Activated CD4-positive, alpha-beta memory T cell treated with anti-CD3 and anti-CD28 coated beads for 36 hours (primary cell): ENCODE results near the gene PNPLA5. TPM values are rescaled to one million over a fixed set of nuclear protein-coding genes. Genes with fewer than 3 reads are reported as not detected.

Experiments
- CTCF ChIA-PET: fragments of 350-600 bp; sonication (Branson Sonifier 250); formaldehyde crosslinking; loops from one replicate; lab custom pipeline; 2021; ENCODE audit warnings: antibody characterized with exemption, inconsistent platforms; lab: Charles Lee
- POLR2A ChIA-PET: fragments of 350-600 bp; sonication (Branson Sonifier 250); formaldehyde crosslinking; loops from one replicate; lab custom pipeline; 2021; ENCODE audit warnings: antibody characterized with exemption; lab: Charles Lee
- DNase-seq: peaks from one replicate; pipeline ENCODE4 v3.0.0-alpha.2; 2020
- H3K27ac Mint-ChIP-seq: one replicate; pipeline ENCODE4 v1.8.0; 2021; ENCODE audit warnings: mixed read lengths
- H3K27me3 Mint-ChIP-seq: one replicate; pipeline ENCODE4 v1.8.0; 2021; ENCODE audit warnings: mixed read lengths
- H3K36me3 Mint-ChIP-seq: one replicate; pipeline ENCODE4 v1.8.0; 2021; ENCODE audit warnings: mixed read lengths
- H3K4me1 Mint-ChIP-seq: one replicate; pipeline ENCODE4 v1.8.0; 2021; ENCODE audit warnings: low read depth, mixed read lengths
- H3K4me3 Mint-ChIP-seq: one replicate; pipeline ENCODE4 v1.8.0; 2021; ENCODE audit warnings: mild to moderate bottlenecking, mixed read lengths
- H3K9me3 Mint-ChIP-seq: one replicate; pipeline ENCODE4 v1.8.0; 2021; ENCODE audit warnings: mixed read lengths
- intact Hi-C: fragments of 100-400 bp; cut with micrococcal nuclease; formaldehyde crosslinking; loops from one replicate; pipeline ENCODE4 v1.15.1; 2023
- total RNA-seq, 2 experiments: library from RNA; stranded (reverse); gene quantifications; one replicate each; pipeline ENCODE4 v1.2.3, GENCODE V29; 2021

PNPLA5 gene, protein sequence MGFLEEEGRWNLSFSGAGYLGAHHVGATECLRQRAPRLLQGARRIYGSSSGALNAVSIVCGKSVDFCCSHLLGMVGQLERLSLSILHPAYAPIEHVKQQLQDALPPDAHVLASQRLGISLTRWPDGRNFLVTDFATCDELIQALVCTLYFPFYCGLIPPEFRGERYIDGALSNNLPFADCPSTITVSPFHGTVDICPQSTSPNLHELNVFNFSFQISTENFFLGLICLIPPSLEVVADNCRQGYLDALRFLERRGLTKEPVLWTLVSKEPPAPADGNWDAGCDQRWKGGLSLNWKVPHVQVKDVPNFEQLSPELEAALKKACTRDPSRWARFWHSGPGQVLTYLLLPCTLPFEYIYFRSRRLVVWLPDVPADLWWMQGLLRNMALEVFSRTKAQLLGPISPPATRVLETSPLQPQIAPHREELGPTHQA
- total RNA-seq: not detected

DNA sequence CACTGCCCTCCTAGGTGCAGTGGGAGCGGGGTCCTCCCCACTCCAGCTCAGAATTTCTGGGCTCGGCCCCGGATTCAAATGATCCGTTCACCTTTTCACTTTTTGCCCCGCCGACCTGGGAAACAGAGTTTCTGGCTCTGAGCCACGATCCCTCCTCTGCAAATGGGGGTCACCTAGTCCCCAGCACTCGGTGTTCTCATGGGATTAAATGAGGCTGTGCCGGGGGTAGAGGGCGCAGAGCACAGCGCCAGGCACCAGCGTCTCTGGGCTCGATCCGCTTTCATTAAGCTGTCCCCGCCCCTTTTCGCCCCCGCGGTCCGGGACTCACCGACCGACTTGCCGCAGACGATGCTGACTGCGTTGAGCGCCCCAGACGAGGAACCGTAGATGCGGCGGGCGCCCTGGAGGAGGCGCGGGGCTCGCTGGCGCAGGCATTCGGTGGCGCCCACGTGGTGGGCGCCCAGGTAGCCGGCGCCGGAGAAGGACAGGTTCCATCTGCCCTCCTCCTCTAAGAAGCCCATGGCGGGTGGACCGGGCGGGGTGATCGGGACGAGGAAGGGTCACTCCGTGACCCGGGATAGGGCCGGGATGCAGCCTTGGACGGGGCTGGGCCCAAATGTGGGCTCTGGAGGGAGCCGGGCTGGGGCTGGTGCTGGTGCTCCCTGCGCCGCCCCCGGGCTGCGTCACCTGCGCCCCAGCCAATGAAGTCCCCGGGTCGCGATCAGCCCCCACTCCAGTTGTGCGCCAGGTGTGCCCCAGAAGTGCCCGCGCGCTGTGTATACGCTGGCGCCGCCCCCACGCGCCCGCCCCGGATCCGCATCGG lies at the start of gene PNPLA5:
TSS of gene PNPLA5 (minus strand) at position 654 of the 823 bp plus-strand sequence. CDS start at position 521, 133 bp downstream.
- no peak within 1 kb of the TSS for H3K27ac Mint-ChIP-seq
- ChIA-PET CTCF (no interaction called here), POLR2A (no interaction called here)
- no peaks in the 10 kb centered on the region for H3K9me3 Mint-ChIP-seq
- peak; percentile 51 for DNase-seq
- H3K36me3 Mint-ChIP-seq: no peaks in the 10 kb centered on the region
- intact Hi-C loops: no loop called here
- H3K27me3 Mint-ChIP-seq: peaks cover 49% of the 10 kb centered on the region
- no peak within 1 kb of the TSS for H3K4me3 Mint-ChIP-seq
- no peaks in the 10 kb centered on the region for H3K4me1 Mint-ChIP-seq

DNA sequence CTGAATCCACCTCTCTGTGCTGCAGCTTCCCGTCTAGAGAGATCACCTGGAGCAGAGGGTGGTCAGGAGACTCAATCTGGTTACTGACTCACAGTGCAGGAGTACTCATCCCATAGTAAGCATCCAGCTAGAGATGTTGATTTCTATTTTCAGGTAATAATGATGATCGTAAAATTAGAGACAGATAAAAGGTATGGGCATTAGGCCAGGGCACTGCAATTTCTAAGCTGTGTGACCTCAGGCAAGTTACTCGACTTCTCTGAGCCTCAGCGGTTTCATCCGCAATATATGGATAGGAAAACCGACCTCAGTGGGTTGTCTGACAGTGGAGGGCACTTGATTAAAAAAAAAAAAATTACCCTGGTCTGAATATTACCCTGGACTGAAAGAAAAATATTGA lies 49.6 kb upstream of the PNPLA5 start:
- no peak overlapping the region for H3K4me3 Mint-ChIP-seq
- no peak overlapping the region for H3K27ac Mint-ChIP-seq
- intact Hi-C loops: no loop called here
- H3K27me3 Mint-ChIP-seq: peaks cover 9% of the 10 kb centered on the region
- no peaks in the 10 kb centered on the region for H3K9me3 Mint-ChIP-seq
- DNase-seq: no peak
- ChIA-PET CTCF (no interaction called here), POLR2A (interaction anchor here (0.8 kb wide), 1 partner anchor 13 kb away, joined by 3 read pairs; no protein-coding TSS in a partner anchor)
- H3K36me3 Mint-ChIP-seq: no peaks in the 10 kb centered on the region
- no peaks in the 10 kb centered on the region for H3K4me1 Mint-ChIP-seq

DNA sequence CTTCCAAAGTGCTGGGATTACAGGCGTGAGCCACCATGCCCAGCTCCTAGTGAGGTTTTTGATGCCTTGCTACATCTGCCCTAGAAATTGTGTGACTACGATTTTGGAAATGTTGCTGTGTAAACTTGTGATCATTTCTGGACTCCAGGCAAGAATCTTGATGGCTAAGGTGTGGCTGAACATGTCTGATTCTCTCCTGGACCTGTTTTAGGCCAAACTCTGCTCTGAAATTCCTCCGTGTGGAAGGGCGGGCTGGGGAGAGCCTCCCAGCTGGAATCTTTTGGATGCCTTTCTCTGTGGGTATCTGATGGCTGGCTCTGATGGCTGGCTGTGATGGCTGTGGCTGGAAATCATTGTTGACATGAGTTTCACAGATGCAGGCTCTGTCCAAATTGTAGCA lies 40.0 kb upstream of the PNPLA5 start:
- H3K27me3 Mint-ChIP-seq: peaks cover 13% of the 10 kb centered on the region
- H3K4me1 Mint-ChIP-seq: no peaks in the 10 kb centered on the region
- no peak for DNase-seq
- ChIA-PET POLR2A (no interaction called here), CTCF (interaction anchor here (1.1 to 2.5 kb wide), 3 partner anchors 14 to 49 kb away, joined by 3 to 12 read pairs (median 7); no protein-coding TSS in a partner anchor)
- intact Hi-C loops: no loop called here
- no peaks in the 10 kb centered on the region for H3K9me3 Mint-ChIP-seq
- no peak overlapping the region for H3K4me3 Mint-ChIP-seq
- no peak overlapping the region for H3K27ac Mint-ChIP-seq
- H3K36me3 Mint-ChIP-seq: no peaks in the 10 kb centered on the region

DNA sequence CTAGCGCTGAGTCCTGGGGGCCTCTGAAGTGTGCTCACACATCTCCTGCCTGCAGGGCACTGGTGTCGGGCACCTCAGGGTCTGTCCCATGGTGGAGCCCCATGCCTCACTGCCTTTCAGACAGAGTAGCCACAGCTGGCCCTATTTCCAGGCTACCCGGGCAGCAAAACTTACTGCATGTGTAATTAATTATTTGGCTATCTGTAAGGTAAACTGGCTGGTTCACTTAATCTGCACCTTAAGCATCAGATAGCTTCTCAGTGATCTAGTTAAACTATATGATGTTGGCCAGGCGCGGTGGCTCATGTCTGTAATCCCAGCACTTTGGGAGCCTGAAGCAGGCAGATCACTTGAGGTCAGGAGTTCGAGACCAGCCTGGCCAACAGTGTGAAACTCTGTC lies 37.1 kb upstream of the PNPLA5 start:
- H3K9me3 Mint-ChIP-seq: no peaks in the 10 kb centered on the region
- H3K36me3 Mint-ChIP-seq: no peaks in the 10 kb centered on the region
- ChIA-PET POLR2A (no interaction called here), CTCF (interaction anchor here (0.9 kb wide), 1 partner anchor 202 kb away, joined by 3 read pairs; no protein-coding TSS in a partner anchor)
- H3K27ac Mint-ChIP-seq: no peak overlapping the region
- H3K4me1 Mint-ChIP-seq: no peaks in the 10 kb centered on the region
- no peak overlapping the region for H3K4me3 Mint-ChIP-seq
- DNase-seq: no peak
- H3K27me3 Mint-ChIP-seq: peaks cover 12% of the 10 kb centered on the region
- intact Hi-C loops: no loop called here

DNA sequence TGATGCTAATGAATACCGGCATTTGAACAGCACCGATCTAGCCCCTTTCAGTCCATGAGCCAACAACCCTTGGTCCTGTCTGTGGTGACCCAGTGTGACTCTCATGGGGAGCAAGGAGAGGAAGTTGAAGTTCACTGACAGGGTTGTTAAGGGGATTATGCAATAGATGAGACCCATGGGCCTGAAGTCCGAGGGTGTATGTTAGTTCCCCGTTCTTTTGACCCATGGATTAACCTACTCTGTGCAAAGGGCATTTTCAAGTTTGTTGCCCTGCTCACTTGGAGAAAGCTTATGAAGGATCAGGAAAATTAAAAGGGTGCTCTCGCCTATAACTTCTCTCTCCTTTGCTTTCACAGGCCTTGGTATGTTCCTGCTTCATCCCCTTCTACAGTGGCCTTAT lies 36.7 kb upstream of the PNPLA5 start:
- CTCF ChIA-PET: no interaction called here
- no peak for DNase-seq
- Mint-ChIP-seq H3K4me3 (no peak overlapping the region), H3K4me1 (no peaks in the 10 kb centered on the region), H3K36me3 (no peaks in the 10 kb centered on the region), H3K27ac (no peak overlapping the region), H3K9me3 (no peaks in the 10 kb centered on the region), H3K27me3 (peaks cover 12% of the 10 kb centered on the region)
- POLR2A ChIA-PET: no interaction called here
- intact Hi-C loops: no loop called here

DNA sequence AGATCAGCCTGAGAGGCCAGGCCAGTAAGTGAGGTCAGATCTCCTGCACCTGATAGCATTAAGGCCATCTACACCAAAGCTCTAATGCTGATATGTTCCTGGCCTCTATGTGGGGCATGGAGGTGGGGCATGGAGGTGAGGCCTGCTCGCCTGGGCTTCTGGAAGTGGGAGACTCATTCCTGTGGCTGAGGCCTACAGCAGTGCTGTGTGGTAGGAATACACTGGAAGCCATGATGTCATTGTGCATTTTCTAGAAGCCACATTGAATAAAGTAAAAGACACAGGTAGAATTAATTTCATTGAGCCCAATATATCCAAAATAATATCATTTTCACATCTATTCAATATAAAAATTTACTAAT lies 34.5 kb upstream of the PNPLA5 start:
- H3K9me3 Mint-ChIP-seq: no peaks in the 10 kb centered on the region
- H3K4me3 Mint-ChIP-seq: no peak overlapping the region

DNA sequence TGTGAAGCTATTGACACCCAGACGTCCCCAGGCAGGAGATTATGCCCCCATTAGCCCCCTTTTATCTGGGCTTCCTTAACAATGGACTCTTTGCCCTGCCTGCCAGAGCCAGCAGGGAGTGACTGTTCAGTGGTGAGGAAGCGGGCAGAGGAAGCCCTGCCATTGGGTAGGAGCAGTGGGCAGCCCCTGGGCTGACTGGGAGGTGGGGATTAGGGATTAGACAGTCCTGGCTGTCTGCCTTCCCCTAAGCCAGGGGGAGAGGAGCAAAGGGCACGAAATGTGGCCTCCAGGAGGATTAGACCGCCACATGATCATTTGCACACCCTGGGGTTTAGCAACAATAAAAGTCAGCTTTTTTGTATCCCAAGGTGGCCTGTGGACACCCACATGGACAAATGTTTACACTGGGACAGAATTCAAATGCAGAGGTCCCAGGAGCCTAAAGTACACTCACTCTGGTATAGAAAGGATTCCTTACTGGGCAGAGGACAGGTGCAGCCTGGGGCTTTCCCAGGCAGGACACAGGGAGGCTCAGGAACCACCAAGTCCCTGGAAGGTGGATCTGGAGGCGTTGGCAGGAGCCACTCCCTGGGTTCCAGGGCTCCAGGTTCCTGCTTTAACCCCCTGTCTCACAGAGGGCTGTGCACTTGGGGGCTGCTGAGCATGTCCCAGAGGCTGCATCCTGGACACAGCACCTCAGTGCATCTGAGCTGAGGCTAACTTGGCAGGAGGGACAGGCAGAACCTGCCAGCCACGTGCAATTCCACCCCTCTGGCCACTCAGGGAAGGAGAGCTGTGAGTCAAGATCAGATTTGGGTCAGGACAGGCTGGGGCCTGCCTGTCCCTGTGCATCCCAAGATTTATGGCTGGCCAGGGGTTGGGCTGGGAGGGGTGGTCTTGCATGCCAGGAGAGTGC lies 33.9 kb upstream of the PNPLA5 start:
- ChIA-PET CTCF (interaction anchor here (2.2 kb wide), 1 partner anchor 20 kb away, joined by 6 read pairs; no protein-coding TSS in a partner anchor), POLR2A (interaction anchor here (0.5 kb wide), 1 partner anchor 119 kb away, joined by 3 read pairs; no protein-coding TSS in a partner anchor)
- H3K4me3 Mint-ChIP-seq: no peak overlapping the region
- peaks cover 16% of the 10 kb centered on the region for H3K27me3 Mint-ChIP-seq
- H3K27ac Mint-ChIP-seq: no peak overlapping the region
- H3K4me1 Mint-ChIP-seq: peaks cover 4% of the 10 kb centered on the region
- intact Hi-C loops: no loop called here
- DNase-seq: no peak
- no peaks in the 10 kb centered on the region for H3K9me3 Mint-ChIP-seq
- no peaks in the 10 kb centered on the region for H3K36me3 Mint-ChIP-seq

More for the DNA sequence above, 34.5 kb upstream of the PNPLA5 start:
- intact Hi-C loops: no loop called here
- Mint-ChIP-seq H3K27ac (no peak overlapping the region), H3K27me3 (peaks cover 12% of the 10 kb centered on the region), H3K36me3 (no peaks in the 10 kb centered on the region), H3K4me1 (peaks cover 4% of the 10 kb centered on the region)
- POLR2A ChIA-PET: no interaction called here
- no peak for DNase-seq
- CTCF ChIA-PET: interaction anchor here (2.2 kb wide), 1 partner anchor 20 kb away, joined by 6 read pairs; no protein-coding TSS in a partner anchor

DNA sequence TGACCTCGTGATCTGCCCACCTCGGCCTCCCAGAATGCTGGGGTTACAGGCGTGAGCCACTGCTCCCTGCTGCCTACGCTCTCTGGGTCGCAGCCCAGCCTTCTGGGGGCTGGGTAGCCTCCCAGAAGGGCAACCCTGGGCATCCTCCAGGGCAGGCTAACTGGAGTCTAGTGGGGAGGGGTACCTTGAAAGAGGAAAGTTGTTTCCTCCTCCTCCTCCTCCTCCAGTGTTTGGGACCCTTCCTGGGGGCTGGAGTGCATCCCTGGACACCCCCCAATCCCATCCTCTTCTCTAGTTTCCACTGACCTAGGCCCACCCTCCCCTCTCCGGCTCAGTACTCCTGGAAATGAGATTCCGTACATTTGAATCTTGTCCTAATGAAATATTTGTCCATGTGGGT lies 33.1 kb upstream of the PNPLA5 start:
- CTCF ChIA-PET: no interaction called here
- Mint-ChIP-seq H3K27ac (no peak overlapping the region), H3K36me3 (no peaks in the 10 kb centered on the region), H3K27me3 (peaks cover 17% of the 10 kb centered on the region), H3K4me3 (peak overlapping the region; percentile 49), H3K4me1 (peaks cover 4% of the 10 kb centered on the region), H3K9me3 (no peaks in the 10 kb centered on the region)
- POLR2A ChIA-PET: no interaction called here
- DNase-seq: no peak
- intact Hi-C loops: no loop called here

DNA sequence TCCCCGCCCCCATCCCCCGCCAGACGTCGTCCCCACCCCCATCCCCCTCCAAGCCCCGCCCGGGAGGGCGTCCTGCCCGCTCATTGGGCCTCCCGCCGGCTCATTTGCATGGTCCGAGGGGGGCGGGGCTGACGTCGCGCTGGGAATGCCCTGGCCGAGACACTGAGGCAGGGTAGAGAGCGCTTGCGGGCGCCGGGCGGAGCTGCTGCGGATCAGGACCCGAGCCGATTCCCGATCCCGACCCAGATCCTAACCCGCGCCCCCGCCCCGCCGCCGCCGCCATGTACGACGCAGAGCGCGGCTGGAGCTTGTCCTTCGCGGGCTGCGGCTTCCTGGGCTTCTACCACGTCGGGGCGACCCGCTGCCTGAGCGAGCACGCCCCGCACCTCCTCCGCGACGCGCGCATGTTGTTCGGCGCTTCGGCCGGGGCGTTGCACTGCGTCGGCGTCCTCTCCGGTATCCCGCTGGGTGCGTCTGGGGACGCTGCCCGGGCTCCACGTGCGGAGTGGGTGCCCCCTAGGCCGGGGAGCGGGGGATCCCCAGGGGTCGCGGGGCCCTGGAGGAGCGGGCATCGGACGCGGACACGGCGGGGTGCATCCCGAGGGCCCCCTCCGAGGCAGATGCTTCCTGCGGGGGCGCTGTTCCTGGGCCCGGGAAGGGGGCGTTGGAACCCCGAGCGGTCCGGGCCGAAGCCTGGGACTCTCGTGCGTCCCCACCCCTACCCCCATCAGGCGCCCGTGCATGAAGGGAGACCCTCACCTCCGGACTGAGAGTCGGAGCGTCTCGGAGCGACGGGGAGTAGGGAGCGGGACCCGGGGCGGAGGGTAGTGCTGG lies 32.0 kb upstream of the PNPLA5 start, which contains the start of gene PNPLA3:
TSS of gene PNPLA3 (plus strand) at position 175 of the 834 bp plus-strand sequence. CDS start at position 282, 107 bp downstream.
- no peaks in the 10 kb centered on the region for H3K9me3 Mint-ChIP-seq
- no peak within 1 kb of the TSS for H3K27ac Mint-ChIP-seq
- CTCF ChIA-PET: interaction anchor here (1.8 kb wide), 1 partner anchor 22 kb away, joined by 7 read pairs; no protein-coding TSS in a partner anchor
- peaks cover 4% of the 10 kb centered on the region for H3K4me1 Mint-ChIP-seq
- intact Hi-C loops: no loop called here
- no peaks in the 10 kb centered on the region for H3K36me3 Mint-ChIP-seq
- peak within 1 kb of the TSS; percentile 63 for H3K4me3 Mint-ChIP-seq
- peak; percentile 87 for DNase-seq
- H3K27me3 Mint-ChIP-seq: peaks cover 18% of the 10 kb centered on the region
- POLR2A ChIA-PET: no interaction called here

DNA sequence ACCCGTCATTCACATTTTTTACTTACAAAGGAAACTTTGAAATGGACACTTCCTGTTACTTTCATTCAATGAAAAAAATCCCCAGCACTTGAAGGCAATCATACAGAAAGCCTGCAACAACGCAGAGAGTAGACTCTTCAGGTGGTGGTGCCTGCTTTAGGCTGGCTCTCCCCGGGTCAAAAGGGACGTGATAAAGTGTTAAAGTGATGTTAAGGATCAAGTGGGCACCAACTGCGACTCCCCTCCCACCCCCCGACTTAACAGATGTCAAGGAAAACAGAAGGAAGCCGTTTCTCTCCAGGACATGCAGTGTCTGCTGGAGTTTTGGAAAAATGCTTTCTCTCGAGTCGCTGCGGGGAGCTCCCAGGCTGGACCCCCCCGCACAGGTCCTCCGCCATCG lies 31.4 kb upstream of the PNPLA5 start:
- intact Hi-C loops: no loop called here
- Mint-ChIP-seq H3K4me3 (peak overlapping the region; percentile 63), H3K27ac (no peak overlapping the region), H3K27me3 (peaks cover 23% of the 10 kb centered on the region), H3K36me3 (no peaks in the 10 kb centered on the region), H3K4me1 (peaks cover 4% of the 10 kb centered on the region), H3K9me3 (no peaks in the 10 kb centered on the region)
- CTCF ChIA-PET: interaction anchor here (1.8 kb wide), 1 partner anchor 23 kb away, joined by 7 read pairs; no protein-coding TSS in a partner anchor
- peak; percentile 16 for DNase-seq
- POLR2A ChIA-PET: no interaction called here

DNA sequence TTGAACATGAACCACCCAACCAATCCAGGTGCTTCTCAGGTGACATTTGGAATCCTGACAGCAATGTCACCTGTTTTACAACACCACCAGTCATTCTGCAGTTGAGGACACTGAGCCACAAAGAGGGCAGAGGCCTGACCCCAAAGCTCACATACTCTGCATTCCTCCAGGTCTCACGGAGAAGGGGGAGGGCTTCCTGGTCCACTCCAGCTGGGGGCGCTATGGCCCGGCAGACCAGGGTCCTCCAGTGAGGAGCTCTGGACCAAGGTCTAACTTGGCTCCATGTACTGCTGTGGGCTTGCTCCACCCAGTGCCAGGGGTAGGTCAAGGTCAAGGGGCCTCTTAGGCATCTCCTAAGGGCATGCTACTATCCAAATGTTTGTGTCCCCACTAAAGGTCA lies 30.3 kb upstream of the PNPLA5 start:
- intact Hi-C loops: no loop called here
- POLR2A ChIA-PET: no interaction called here

More for the DNA sequence above, 30.3 kb upstream of the PNPLA5 start:
- H3K9me3 Mint-ChIP-seq: no peaks in the 10 kb centered on the region
- peaks cover 4% of the 10 kb centered on the region for H3K4me1 Mint-ChIP-seq
- H3K27me3 Mint-ChIP-seq: peaks cover 28% of the 10 kb centered on the region
- H3K4me3 Mint-ChIP-seq: no peak overlapping the region
- H3K36me3 Mint-ChIP-seq: no peaks in the 10 kb centered on the region
- DNase-seq: no peak
- CTCF ChIA-PET: no interaction called here
- no peak overlapping the region for H3K27ac Mint-ChIP-seq
